Naive thymus-derived CD4-positive, alpha-beta T cell (primary cell): ENCODE data around the gene S100A8. TPM values are rescaled to one million over a fixed set of nuclear protein-coding genes. Genes with fewer than 3 reads are reported as not detected.

Experiments used
- ATAC-seq: fragments of 150-1000 bp; cut with Tn5 transposase; 2 replicates; pipeline ENCODE4 v1.10.0; 2021; ENCODE audit warnings: mild to moderate bottlenecking, moderate library complexity
- CTCF ChIA-PET: fragments of 350-600 bp; sonication (Branson Sonifier 250); formaldehyde crosslinking; loops from one replicate; lab custom pipeline; 2021; ENCODE audit warnings: antibody characterized with exemption; lab: Charles Lee
- POLR2A ChIA-PET: fragments of 350-600 bp; sonication (Branson Sonifier 250); formaldehyde crosslinking; loops from one replicate; lab custom pipeline; 2021; ENCODE audit warnings: antibody characterized with exemption, inconsistent platforms; lab: Charles Lee
- DNase-seq, 9 donors: peaks; one replicate each; pipeline versions ENCODE4 v3.0.0 to v3.0.0-alpha.2; 2020 to 2022; ENCODE audit warnings: mixed read lengths in 1 of 9
- H3K27ac ChIP-seq: one replicate; pipeline ENCODE4 v1.7.0; 2013; ENCODE audit warnings: mild to moderate bottlenecking, low read depth, low read length, moderate library complexity
- H3K27me3 ChIP-seq, 2 donors: one replicate each; pipeline ENCODE4 v1.7.0; 2013; ENCODE audit warnings: low read length in 2 of 2, mild to moderate bottlenecking in 2 of 2, moderate library complexity in 2 of 2; ENCODE audit not compliant: control insufficient read depth in 2 of 2, insufficient read depth in 2 of 2
- H3K36me3 ChIP-seq, 3 experiments: 1 replicate in 2 of 3; 2 replicates in 1 of 3; pipeline ENCODE4 v1.7.0; 2013; ENCODE audit warnings: low read length in 3 of 3, mild to moderate bottlenecking in 3 of 3, moderate library complexity in 1 of 3; ENCODE audit not compliant: insufficient read depth in 3 of 3, control insufficient read depth in 2 of 3
- H3K4me1 ChIP-seq, 2 donors: one replicate each; pipeline ENCODE4 v1.7.0; 2013; ENCODE audit warnings: low read length in 2 of 2, mild to moderate bottlenecking in 2 of 2, moderate library complexity in 1 of 2; ENCODE audit not compliant: control insufficient read depth in 2 of 2, insufficient read depth in 2 of 2
- H3K4me3 ChIP-seq: 2 replicates; pipeline ENCODE4 v1.7.0; 2013; ENCODE audit warnings: mild to moderate bottlenecking, low read length
- H3K9me3 ChIP-seq, 3 experiments: 1 replicate in 2 of 3; 2 replicates in 1 of 3; pipeline ENCODE4 v1.7.0; 2013; ENCODE audit warnings: low read length in 3 of 3; ENCODE audit not compliant: control insufficient read depth in 2 of 3
- H3K27ac Mint-ChIP-seq, 9 donors: one replicate each; pipeline ENCODE4 v1.8.0; 2020 to 2022; ENCODE audit warnings: mixed read lengths in 9 of 9, mild to moderate bottlenecking in 8 of 9, moderate library complexity in 5 of 9, inconsistent platforms in 2 of 9
- H3K27me3 Mint-ChIP-seq, 5 donors: one replicate each; pipeline ENCODE4 v1.8.0; 2021 to 2022; ENCODE audit warnings: mixed read lengths in 5 of 5, mild to moderate bottlenecking in 1 of 5
- H3K36me3 Mint-ChIP-seq, 5 donors: one replicate each; pipeline ENCODE4 v1.8.0; 2020 to 2022; ENCODE audit warnings: mixed read lengths in 5 of 5, mild to moderate bottlenecking in 3 of 5, inconsistent platforms in 1 of 5
- H3K4me1 Mint-ChIP-seq, 7 donors: one replicate each; pipeline ENCODE4 v1.8.0; 2020 to 2022; ENCODE audit warnings: mixed read lengths in 7 of 7, mild to moderate bottlenecking in 3 of 7, inconsistent platforms in 1 of 7
- H3K4me3 Mint-ChIP-seq, 10 donors: one replicate each; pipeline ENCODE4 v1.8.0; 2020 to 2022; ENCODE audit warnings: mild to moderate bottlenecking in 10 of 10, mixed read lengths in 10 of 10, moderate library complexity in 6 of 10, inconsistent platforms in 2 of 10
- H3K9me3 Mint-ChIP-seq, 11 donors: one replicate each; pipeline ENCODE4 v1.8.0; 2020 to 2022; ENCODE audit warnings: mixed read lengths in 11 of 11, mild to moderate bottlenecking in 4 of 11, inconsistent platforms in 1 of 11, moderate library complexity in 1 of 11
- intact Hi-C, 2 donors: fragments of 100-400 bp; cut with micrococcal nuclease; formaldehyde crosslinking; loops; one replicate each; pipeline ENCODE4 v1.15.1; 2023
- polyA plus RNA-seq, 2 donors: library from polyadenylated mRNA; unstranded; fragments of 300-500 nt; fragmentation: Illumina TruSeq; gene quantifications; one replicate each; pipeline ENCODE4 v1.2.3, GENCODE V29; 2021
- total RNA-seq, 6 experiments: library from RNA in 5 of 6; stranded (reverse) in 5 of 6; gene quantifications; 1 replicate in 5 of 6; 2 replicates in 1 of 6; pipeline ENCODE4 v1.2.3 and lab custom pipeline; 2021 to 2026

Gene S100A8
- total and polyA plus RNA-seq, 7 experiments from 2014 or later: 1.3 to 1,624 (median 6.7) TPM; not detected in 1

DNA sequence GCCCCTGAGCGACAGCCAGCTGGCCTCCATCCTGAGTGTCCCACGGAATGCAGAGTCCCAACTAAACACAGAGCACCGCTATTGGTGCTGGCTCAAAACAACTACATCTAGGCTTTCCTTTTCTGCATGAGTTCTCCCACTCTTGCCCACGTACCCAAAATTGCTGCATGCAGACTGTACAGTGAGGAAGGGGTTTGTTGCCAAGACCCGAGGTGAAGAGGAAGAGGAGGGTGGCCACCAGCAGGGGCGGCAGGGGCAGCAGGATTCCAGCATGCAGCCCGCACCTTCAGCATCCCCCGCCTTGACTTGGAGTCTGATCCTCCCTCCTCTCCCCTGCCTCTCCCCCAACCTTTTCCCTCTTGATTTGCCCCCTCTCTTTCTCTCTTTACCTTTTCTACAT is 25.2 kb downstream of the S100A8 start:
- Histone ChIP-seq H3K36me3 (no peaks in the 10 kb centered on the region), H3K4me1 (no peaks in the 10 kb centered on the region), H3K4me3 (no peak overlapping the region), H3K27me3 (no peaks in the 10 kb centered on the region), H3K9me3 (no peaks in the 10 kb centered on the region), H3K27ac (no peak overlapping the region)
- Mint-ChIP-seq H3K27ac (no peak overlapping the region), H3K4me1 (peaks cover 0 to 11% (median 0%) of the 10 kb centered on the region in 7 donors), H3K4me3 (no peak overlapping the region), H3K9me3 (peaks cover 0 to 2% (median 0%) of the 10 kb centered on the region in 11 donors), H3K27me3 (peaks cover 0 to 12% (median 5%) of the 10 kb centered on the region in 5 donors), H3K36me3 (peaks cover 0 to 6% (median 0%) of the 10 kb centered on the region in 5 donors)
- intact Hi-C loops: no loop called here
- ChIA-PET CTCF (no interaction called here), POLR2A (no interaction called here)
- ATAC-seq: no peak
- no peak for DNase-seq

- peak overlapping the region in 1 of 9 donors; percentile 32 for H3K27ac Mint-ChIP-seq
- no peak overlapping the region for H3K4me3 ChIP-seq
- no peak overlapping the region for H3K4me3 Mint-ChIP-seq
- DNase-seq (no peak), ATAC-seq (peak; percentile 37)
- no peaks in the 10 kb centered on the region for H3K9me3 Mint-ChIP-seq
- ChIA-PET POLR2A (no interaction called here), CTCF (no interaction called here)
- peaks cover 0 to 12% (median 2%) of the 10 kb centered on the region in 5 donors for H3K27me3 Mint-ChIP-seq
- no peaks in the 10 kb centered on the region for H3K4me1 ChIP-seq
- no peak overlapping the region for H3K27ac ChIP-seq
- no peaks in the 10 kb centered on the region for H3K27me3 ChIP-seq
- no peaks in the 10 kb centered on the region for H3K36me3 ChIP-seq
- H3K4me1 Mint-ChIP-seq: peaks cover 0 to 11% (median 0%) of the 10 kb centered on the region in 7 donors
- H3K36me3 Mint-ChIP-seq: peaks cover 0 to 6% (median 0%) of the 10 kb centered on the region in 5 donors
- intact Hi-C loops: no loop called here
- H3K9me3 ChIP-seq: no peaks in the 10 kb centered on the region
These were observed 25.9 kb downstream of the S100A8 start for GRCh38 chr1:153364766-153365666.

DNA sequence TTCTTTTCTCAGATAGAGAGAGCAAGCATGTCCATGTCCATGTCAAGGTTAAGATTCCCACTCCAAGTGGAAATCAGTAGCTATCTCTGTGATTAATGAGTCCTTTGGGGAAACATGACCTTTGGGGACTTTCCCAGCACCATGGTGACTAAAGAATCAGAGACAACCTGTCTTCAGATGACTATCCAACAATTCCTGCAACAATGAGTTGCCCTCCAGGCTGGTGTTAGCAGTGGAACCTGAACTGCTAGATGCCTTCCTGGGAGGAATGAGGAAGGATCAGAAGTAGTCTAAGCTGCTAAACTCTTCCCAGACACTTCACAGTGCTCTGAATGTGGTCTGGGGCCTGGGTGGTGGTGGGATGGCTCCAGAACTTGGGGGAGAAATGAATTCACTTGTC is 26.7 kb downstream of the S100A8 start:
- intact Hi-C loops: no loop called here
- Histone ChIP-seq H3K4me3 (no peak overlapping the region), H3K36me3 (no peaks in the 10 kb centered on the region), H3K27ac (no peak overlapping the region), H3K27me3 (no peaks in the 10 kb centered on the region), H3K4me1 (no peaks in the 10 kb centered on the region), H3K9me3 (no peaks in the 10 kb centered on the region)
- no peak for DNase-seq
- Mint-ChIP-seq H3K9me3 (no peaks in the 10 kb centered on the region), H3K36me3 (peaks cover 0 to 6% (median 0%) of the 10 kb centered on the region in 5 donors), H3K27ac (no peak overlapping the region), H3K4me1 (peaks cover 0 to 11% (median 0%) of the 10 kb centered on the region in 7 donors), H3K27me3 (peaks cover 0 to 12% (median 0%) of the 10 kb centered on the region in 5 donors), H3K4me3 (no peak overlapping the region)
- POLR2A ChIA-PET: no interaction called here
- no peak for ATAC-seq
- CTCF ChIA-PET: interaction anchor here (0.7 kb wide), 1 partner anchor 11 kb away, joined by 4 read pairs; no protein-coding TSS in a partner anchor

DNA sequence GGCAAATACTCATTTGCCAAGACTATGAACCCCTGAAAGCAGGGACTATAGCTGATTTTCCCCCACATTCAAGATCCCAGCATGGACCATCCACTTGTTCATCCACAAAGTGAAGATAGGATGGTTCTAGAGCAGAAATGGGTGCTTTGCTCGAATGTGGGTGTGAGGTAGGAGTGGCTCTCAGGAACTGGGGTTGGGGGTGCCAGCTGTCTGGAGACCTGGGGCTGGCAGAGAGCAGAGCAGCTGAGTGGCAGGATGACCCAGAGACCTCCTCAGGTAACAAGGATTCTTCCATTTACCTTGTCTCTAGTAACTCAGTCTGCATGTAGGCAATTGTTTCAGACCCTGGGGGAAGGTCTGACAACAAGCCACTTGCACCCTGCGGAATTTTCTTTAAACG is 27.2 kb downstream of the S100A8 start:
- Histone ChIP-seq H3K9me3 (no peaks in the 10 kb centered on the region), H3K4me1 (no peaks in the 10 kb centered on the region), H3K36me3 (no peaks in the 10 kb centered on the region), H3K27me3 (no peaks in the 10 kb centered on the region), H3K27ac (no peak overlapping the region), H3K4me3 (no peak overlapping the region)
- DNase-seq (no peak), ATAC-seq (no peak)
- Mint-ChIP-seq H3K36me3 (peaks cover 0 to 6% (median 0%) of the 10 kb centered on the region in 5 donors), H3K9me3 (no peaks in the 10 kb centered on the region), H3K27ac (peak overlapping the region in 1 of 9 donors; percentile 89), H3K4me3 (no peak overlapping the region), H3K4me1 (peaks cover 0 to 9% (median 0%) of the 10 kb centered on the region in 7 donors), H3K27me3 (peaks cover 0 to 12% (median 0%) of the 10 kb centered on the region in 5 donors)
- ChIA-PET POLR2A (no interaction called here), CTCF (interaction anchor here (0.7 kb wide), 1 partner anchor 10 kb away, joined by 4 read pairs; no protein-coding TSS in a partner anchor)
- intact Hi-C loops: no loop called here

GRCh38 chr1:153362187-153362775 is 28.6 kb downstream of the S100A8 start:
- Mint-ChIP-seq H3K4me1 (peaks cover 11 to 15% (median 12%) of the 10 kb centered on the region in 7 donors), H3K27ac (no peak overlapping the region), H3K4me3 (no peak overlapping the region), H3K9me3 (no peaks in the 10 kb centered on the region), H3K27me3 (peaks cover 0 to 12% (median 0%) of the 10 kb centered on the region in 5 donors), H3K36me3 (peaks cover 0 to 6% (median 0%) of the 10 kb centered on the region in 5 donors)
- intact Hi-C loops: no loop called here
- Histone ChIP-seq H3K27me3 (no peaks in the 10 kb centered on the region), H3K4me3 (no peak overlapping the region), H3K9me3 (no peaks in the 10 kb centered on the region), H3K27ac (no peak overlapping the region), H3K36me3 (no peaks in the 10 kb centered on the region), H3K4me1 (peaks cover 0 to 13% of the 10 kb centered on the region in 2 donors)
- ATAC-seq (no peak), DNase-seq (no peak)
- ChIA-PET POLR2A (no interaction called here), CTCF (no interaction called here)

- peak overlapping the region in 1 of 9 donors; percentile 77 for H3K27ac Mint-ChIP-seq
These were observed 29.3 kb downstream of the S100A8 start for GRCh38 chr1:153361480-153362109.

More at GRCh38 chr1:153361480-153362109, 29.3 kb downstream of the S100A8 start:
- H3K36me3 Mint-ChIP-seq: peaks cover 0 to 6% (median 0%) of the 10 kb centered on the region in 5 donors
- no peak overlapping the region for H3K4me3 ChIP-seq
- no peaks in the 10 kb centered on the region for H3K9me3 Mint-ChIP-seq
- DNase-seq (no peak), ATAC-seq (no peak)
- no peak overlapping the region for H3K4me3 Mint-ChIP-seq
- H3K9me3 ChIP-seq: no peaks in the 10 kb centered on the region
- CTCF ChIA-PET: no interaction called here
- H3K27me3 Mint-ChIP-seq: peaks cover 0 to 12% (median 0%) of the 10 kb centered on the region in 5 donors
- peaks cover 0 to 16% of the 10 kb centered on the region in 2 donors for H3K4me1 ChIP-seq
- H3K4me1 Mint-ChIP-seq: peaks cover 15 to 19% (median 18%) of the 10 kb centered on the region in 7 donors
- H3K27me3 ChIP-seq: no peaks in the 10 kb centered on the region
- no peak overlapping the region for H3K27ac ChIP-seq
- POLR2A ChIA-PET: no interaction called here
- intact Hi-C loops: no loop called here
- no peaks in the 10 kb centered on the region for H3K36me3 ChIP-seq
